Gastrocnemius medialis (tissue), 4 donors: ENCODE measurements around the gene SLC29A3. TPM values are rescaled to one million over a fixed set of nuclear protein-coding genes. Genes with fewer than 3 reads are reported as not detected.
A peak's percentile ranks its signal among the peaks of the same experiment; 100 is the strongest.

ENCODE experiments used
- ATAC-seq, 2 donors: fragments of 150-250 bp; one replicate each; pipeline ENCODE4 v1.9.1; 2016
- DNase-seq, 2 donors: peaks; one replicate each; pipeline ENCODE4 v3.0.0-alpha.2; 2019
- H3K27ac ChIP-seq, 4 donors: fragments of 200-600 bp; sonication (generic); 1 replicate in 1 of 4; 2 replicates in 3 of 4; pipeline ENCODE4 v1.5.1; 2016 to 2018; ENCODE audit warnings: mild to moderate bottlenecking in 2 of 4, moderate library complexity in 1 of 4
- H3K27me3 ChIP-seq, 3 donors: fragments of 200-600 bp; sonication (generic) in 2 of 3; 1 replicate in 1 of 3; 2 replicates in 2 of 3; pipeline versions ENCODE4 v1.5.1 to v1.6.0; 2016 to 2019; ENCODE audit warnings: mild to moderate bottlenecking in 1 of 3, moderate library complexity in 1 of 3
- H3K36me3 ChIP-seq, 2 donors: fragments of 200-600 bp; sonication (generic) in 1 of 2; one replicate each; pipeline ENCODE4 v1.5.1; 2017 to 2018
- H3K4me1 ChIP-seq, 2 donors: fragments of 200-600 bp; sonication (generic) in 1 of 2; one replicate each; pipeline ENCODE4 v1.5.1; 2016 to 2017; ENCODE audit warnings: mild to moderate bottlenecking in 2 of 2
- H3K4me3 ChIP-seq, 4 donors: fragments of 200-600 bp; sonication (generic) in 3 of 4; 1 replicate in 1 of 4; 2 replicates in 3 of 4; pipeline ENCODE4 v1.5.1; 2016 to 2019; ENCODE audit warnings: mild to moderate bottlenecking in 2 of 4
- H3K9me3 ChIP-seq, 3 donors: fragments of 200-600 bp; sonication (generic) in 2 of 3; 1 replicate in 1 of 3; 2 replicates in 2 of 3; pipeline ENCODE4 v1.5.1; 2016 to 2019
- POLR2A ChIP-seq, 2 donors: fragments of 450-650 bp; IDR thresholded peaks; one replicate each; pipeline ENCODE4 v1.6.1; 2017; ENCODE audit warnings: antibody characterized with exemption in 2 of 2, mild to moderate bottlenecking in 2 of 2, moderate library complexity in 2 of 2
- in situ Hi-C, 4 donors: fragments of 200-750 bp; cut with MboI; loops; one replicate each; pipeline versions ENCODE4 v1.15.0 to v1.8.0; 2017; ENCODE audit warnings: low sequenced_read_pairs in 4 of 4
- intact Hi-C: fragments of 100-400 bp; cut with DNase I; formaldehyde crosslinking; loops from one replicate; pipeline ENCODE4 v1.15.1; 2023; ENCODE audit warnings: low total_unique reads
- total RNA-seq, 4 donors: library from RNA; depleted of rRNA; stranded (reverse); fragments of >200 nt; gene quantifications; one replicate each; pipeline versions ENCODE4 v1.1.0 to v1.2.3, GENCODE V29; 2016
- TF ChIP-seq, protein P1 (sequence below), 5 experiments: fragments of 450-650 bp in 3 of 5; fragments of 200-600 bp in 2 of 5; sonication (generic) in 2 of 5; IDR thresholded peaks in 4 of 5; conservative IDR thresholded peaks in 1 of 5; 1 replicate in 4 of 5; 2 replicates in 1 of 5; pipeline ENCODE4 v1.5.1; 2016 to 2019; ENCODE audit warnings: antibody characterized with exemption in 5 of 5, mild to moderate bottlenecking in 3 of 5, moderate library complexity in 3 of 5

The SLC29A3 gene
- total RNA-seq, 4 donors from 2014 or later = 0.36 to 2.8 (median 2.0) TPM

DNA sequence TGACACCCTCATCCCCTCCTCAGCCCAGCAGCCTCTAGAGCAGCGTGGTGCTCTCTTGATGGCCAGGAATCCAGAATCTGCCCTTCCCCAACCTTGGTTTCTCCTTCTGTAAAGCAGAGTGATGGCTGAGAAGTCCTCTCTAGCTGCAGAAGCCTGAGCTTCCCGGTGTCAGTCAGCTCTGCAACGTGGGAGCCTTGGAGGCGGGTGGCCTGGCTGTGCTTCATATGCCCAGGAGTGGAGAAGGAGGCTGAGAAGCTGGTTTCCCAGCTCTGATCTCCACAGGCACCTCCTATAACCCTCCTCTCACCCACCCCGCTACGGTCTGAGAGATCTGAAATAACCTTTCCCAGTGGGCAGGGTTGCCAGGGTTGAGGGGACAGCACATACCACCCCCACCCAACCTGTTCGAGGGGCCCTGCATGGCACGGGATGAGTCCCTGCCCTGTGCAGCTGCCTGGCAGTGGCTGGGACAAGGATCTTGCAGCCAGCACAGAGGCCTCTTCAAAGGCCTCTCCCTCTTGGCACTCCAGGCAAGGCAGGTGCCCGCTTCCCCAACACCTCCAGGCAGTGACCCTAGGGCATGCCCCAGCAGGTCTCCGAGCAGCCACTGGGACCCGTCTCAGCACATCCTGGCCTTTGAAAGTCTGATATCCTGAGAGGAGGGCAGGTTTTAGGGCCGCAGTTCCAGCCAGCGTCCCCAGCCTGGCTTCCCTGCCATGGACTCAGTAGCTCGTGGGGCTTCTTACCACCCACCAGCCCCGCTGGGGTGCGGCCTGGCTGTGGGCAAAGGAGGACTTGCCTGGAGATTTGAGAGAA, 18.3 kb upstream of the SLC29A3 start:
- no peaks in the 10 kb centered on the region for H3K36me3 ChIP-seq
- H3K27me3 ChIP-seq = no peaks in the 10 kb centered on the region
- in situ Hi-C loops = loop anchor here in 2 of 4 donors (25.0 kb wide), 2 partner anchors 262 to 512 kb away; no protein-coding TSS in a partner anchor
- H3K4me3 ChIP-seq = no peak overlapping the region
- intact Hi-C loops = no loop called here
- DNase-seq (no peak), ATAC-seq (no peak)
- TF ChIP-seq POLR2A (IDR thresholded peaks at IDR 0.05) = no peak
- TF ChIP-seq, protein P1, sequence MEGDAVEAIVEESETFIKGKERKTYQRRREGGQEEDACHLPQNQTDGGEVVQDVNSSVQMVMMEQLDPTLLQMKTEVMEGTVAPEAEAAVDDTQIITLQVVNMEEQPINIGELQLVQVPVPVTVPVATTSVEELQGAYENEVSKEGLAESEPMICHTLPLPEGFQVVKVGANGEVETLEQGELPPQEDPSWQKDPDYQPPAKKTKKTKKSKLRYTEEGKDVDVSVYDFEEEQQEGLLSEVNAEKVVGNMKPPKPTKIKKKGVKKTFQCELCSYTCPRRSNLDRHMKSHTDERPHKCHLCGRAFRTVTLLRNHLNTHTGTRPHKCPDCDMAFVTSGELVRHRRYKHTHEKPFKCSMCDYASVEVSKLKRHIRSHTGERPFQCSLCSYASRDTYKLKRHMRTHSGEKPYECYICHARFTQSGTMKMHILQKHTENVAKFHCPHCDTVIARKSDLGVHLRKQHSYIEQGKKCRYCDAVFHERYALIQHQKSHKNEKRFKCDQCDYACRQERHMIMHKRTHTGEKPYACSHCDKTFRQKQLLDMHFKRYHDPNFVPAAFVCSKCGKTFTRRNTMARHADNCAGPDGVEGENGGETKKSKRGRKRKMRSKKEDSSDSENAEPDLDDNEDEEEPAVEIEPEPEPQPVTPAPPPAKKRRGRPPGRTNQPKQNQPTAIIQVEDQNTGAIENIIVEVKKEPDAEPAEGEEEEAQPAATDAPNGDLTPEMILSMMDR (IDR thresholded peaks at IDR 0.05 in 4 of 5, conservative IDR thresholded peaks at IDR 0.05 in 1 of 5) = no peak
- no peaks in the 10 kb centered on the region for H3K9me3 ChIP-seq
- H3K4me1 ChIP-seq = no peaks in the 10 kb centered on the region
- no peak overlapping the region for H3K27ac ChIP-seq

DNA sequence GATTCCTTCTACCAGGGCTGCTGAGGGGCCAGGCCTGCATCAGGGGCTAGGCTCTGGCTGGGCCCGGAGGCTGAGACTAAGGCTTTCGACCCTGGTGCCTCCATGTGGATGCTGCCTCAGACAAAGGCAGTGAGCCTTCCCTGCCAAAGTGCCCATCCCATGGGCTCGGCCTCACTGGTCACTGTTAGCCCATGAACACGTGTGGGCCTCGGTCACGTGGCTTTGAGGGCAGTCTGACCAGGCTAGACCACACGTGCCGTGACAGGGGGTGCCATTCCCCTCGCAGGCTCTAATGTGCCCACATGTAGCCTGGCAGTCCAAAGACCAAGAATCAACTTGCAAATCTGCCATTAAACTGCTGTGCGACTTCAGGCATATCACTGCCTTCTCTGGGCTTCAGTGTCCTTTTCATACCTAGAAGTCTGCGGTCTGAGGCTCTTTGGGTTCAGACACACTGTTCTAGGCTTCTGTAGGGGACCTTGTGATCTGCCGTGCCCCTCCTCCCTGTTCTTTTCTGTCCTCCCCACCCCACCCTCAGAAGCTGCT, 17.6 kb upstream of the SLC29A3 start:
- intact Hi-C loops (no loop called here), in situ Hi-C loops (loop anchor here in 2 of 4 donors (25.0 kb wide), 2 partner anchors 261 to 511 kb away; no protein-coding TSS in a partner anchor)
- Histone ChIP-seq H3K27ac (no peak overlapping the region), H3K4me3 (no peak overlapping the region), H3K4me1 (no peaks in the 10 kb centered on the region), H3K9me3 (no peaks in the 10 kb centered on the region), H3K36me3 (no peaks in the 10 kb centered on the region), H3K27me3 (no peaks in the 10 kb centered on the region)
- no peak for TF ChIP-seq POLR2A (IDR thresholded peaks at IDR 0.05)
- TF ChIP-seq, protein P1 (IDR thresholded peaks at IDR 0.05 in 4 of 5, conservative IDR thresholded peaks at IDR 0.05 in 1 of 5) = no peak
- DNase-seq (no peak), ATAC-seq (no peak)

GRCh38 chr10:71302451-71302850, 16.6 kb upstream of the SLC29A3 start:
- intact Hi-C loops = no loop called here
- no peak for ATAC-seq
- no peak overlapping the region for H3K27ac ChIP-seq

GRCh38 chr10:71302874-71303568, 16.0 kb upstream of the SLC29A3 start:
- DNase-seq (no peak), ATAC-seq (peak in 1 of 2 donors; percentile 65)
- in situ Hi-C loops = loop anchor here in 2 of 4 donors (25.0 kb wide), 2 partner anchors 259 to 509 kb away; no protein-coding TSS in a partner anchor
- TF ChIP-seq POLR2A (IDR thresholded peaks at IDR 0.05) = no peak
- TF ChIP-seq, protein P1 (IDR thresholded peaks at IDR 0.05 in 4 of 5, conservative IDR thresholded peaks at IDR 0.05 in 1 of 5) = peak in 3 of 5 experiments; percentile 21 to 60 (median 39)
- Histone ChIP-seq H3K4me3 (no peak overlapping the region), H3K27me3 (no peaks in the 10 kb centered on the region), H3K27ac (no peak overlapping the region), H3K9me3 (no peaks in the 10 kb centered on the region), H3K36me3 (no peaks in the 10 kb centered on the region), H3K4me1 (no peaks in the 10 kb centered on the region)
- intact Hi-C loops = no loop called here

More at GRCh38 chr10:71302451-71302850, 16.6 kb upstream of the SLC29A3 start:
- H3K4me1 ChIP-seq = no peaks in the 10 kb centered on the region
- TF ChIP-seq, protein P1 (IDR thresholded peaks at IDR 0.05 in 4 of 5, conservative IDR thresholded peaks at IDR 0.05 in 1 of 5) = no peak
- in situ Hi-C loops = loop anchor here in 2 of 4 donors (25.0 kb wide), 2 partner anchors 260 to 510 kb away; no protein-coding TSS in a partner anchor
- no peaks in the 10 kb centered on the region for H3K36me3 ChIP-seq
- H3K4me3 ChIP-seq = no peak overlapping the region
- no peaks in the 10 kb centered on the region for H3K27me3 ChIP-seq
- DNase-seq = no peak
- no peaks in the 10 kb centered on the region for H3K9me3 ChIP-seq
